Upper lobe of right lung (tissue), 1 donor: ENCODE data around the gene MAPK8IP2. TPM values are rescaled to one million over a fixed set of nuclear protein-coding genes. Genes with fewer than 3 reads are reported as not detected.

Source experiments
- ATAC-seq: fragments of 200-7000 bp; cut with Tn5 transposase; one replicate; pipeline ENCODE4 v1.9.1; 2020; ENCODE audit warnings: mild to moderate bottlenecking, moderate library complexity
- DNase-seq: peaks from one replicate; pipeline ENCODE4 v3.0.0-alpha.2; 2020
- H3K27ac ChIP-seq: fragments of 200-600 bp; one replicate; pipeline ENCODE4 v1.8.0; 2022
- H3K27me3 ChIP-seq: fragments of 200-600 bp; one replicate; pipeline ENCODE4 v1.8.0; 2022; ENCODE audit warnings: mild to moderate bottlenecking
- H3K36me3 ChIP-seq: fragments of 200-600 bp; one replicate; pipeline ENCODE4 v1.8.0; 2022
- H3K4me1 ChIP-seq: fragments of 200-600 bp; one replicate; pipeline ENCODE4 v1.8.0; 2022
- H3K4me3 ChIP-seq: fragments of 200-600 bp; one replicate; pipeline ENCODE4 v1.8.0; 2022; ENCODE audit warnings: mild to moderate bottlenecking
- H3K9me3 ChIP-seq: fragments of 200-600 bp; one replicate; pipeline ENCODE4 v1.8.0; 2022
- intact Hi-C: fragments of 100-400 bp; cut with DNase I; formaldehyde crosslinking; loops from one replicate; pipeline ENCODE4 v1.11.0; 2022
- total RNA-seq: library from RNA; stranded (reverse); fragmentation: NEBNext Ultra II Directional; extraction: Animal tissue kit (Norgen Biotek cat#: 25700); gene quantifications from one replicate; pipeline ENCODE4 v1.2.1, GENCODE V29; 2021
- TF ChIP-seq, protein P1 (sequence below): fragments of 200-600 bp; IDR thresholded peaks from one replicate; pipeline ENCODE4 v1.8.0; 2022; ENCODE audit warnings: antibody characterized with exemption
- donor health status: DM: no; HTN: yes; CAD: no; lungs with severe emphysema.

The MAPK8IP2 gene
- total RNA-seq, 1 donor from 2014 or later, result 2.6 TPM

- Histone ChIP-seq H3K36me3 (no peaks in the 10 kb centered on the region), H3K4me1 (peaks cover 4% of the 10 kb centered on the region), H3K27ac (no peak overlapping the region), H3K4me3 (no peak overlapping the region), H3K9me3 (no peaks in the 10 kb centered on the region), H3K27me3 (no peaks in the 10 kb centered on the region)
- TF ChIP-seq, protein P1, sequence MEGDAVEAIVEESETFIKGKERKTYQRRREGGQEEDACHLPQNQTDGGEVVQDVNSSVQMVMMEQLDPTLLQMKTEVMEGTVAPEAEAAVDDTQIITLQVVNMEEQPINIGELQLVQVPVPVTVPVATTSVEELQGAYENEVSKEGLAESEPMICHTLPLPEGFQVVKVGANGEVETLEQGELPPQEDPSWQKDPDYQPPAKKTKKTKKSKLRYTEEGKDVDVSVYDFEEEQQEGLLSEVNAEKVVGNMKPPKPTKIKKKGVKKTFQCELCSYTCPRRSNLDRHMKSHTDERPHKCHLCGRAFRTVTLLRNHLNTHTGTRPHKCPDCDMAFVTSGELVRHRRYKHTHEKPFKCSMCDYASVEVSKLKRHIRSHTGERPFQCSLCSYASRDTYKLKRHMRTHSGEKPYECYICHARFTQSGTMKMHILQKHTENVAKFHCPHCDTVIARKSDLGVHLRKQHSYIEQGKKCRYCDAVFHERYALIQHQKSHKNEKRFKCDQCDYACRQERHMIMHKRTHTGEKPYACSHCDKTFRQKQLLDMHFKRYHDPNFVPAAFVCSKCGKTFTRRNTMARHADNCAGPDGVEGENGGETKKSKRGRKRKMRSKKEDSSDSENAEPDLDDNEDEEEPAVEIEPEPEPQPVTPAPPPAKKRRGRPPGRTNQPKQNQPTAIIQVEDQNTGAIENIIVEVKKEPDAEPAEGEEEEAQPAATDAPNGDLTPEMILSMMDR, result no peak
- intact Hi-C loops, result no loop called here
- ATAC-seq (no peak), DNase-seq (no peak)
Measured at GRCh38 chr22:50572965-50573364, 27.6 kb upstream of the MAPK8IP2 start.

DNA sequence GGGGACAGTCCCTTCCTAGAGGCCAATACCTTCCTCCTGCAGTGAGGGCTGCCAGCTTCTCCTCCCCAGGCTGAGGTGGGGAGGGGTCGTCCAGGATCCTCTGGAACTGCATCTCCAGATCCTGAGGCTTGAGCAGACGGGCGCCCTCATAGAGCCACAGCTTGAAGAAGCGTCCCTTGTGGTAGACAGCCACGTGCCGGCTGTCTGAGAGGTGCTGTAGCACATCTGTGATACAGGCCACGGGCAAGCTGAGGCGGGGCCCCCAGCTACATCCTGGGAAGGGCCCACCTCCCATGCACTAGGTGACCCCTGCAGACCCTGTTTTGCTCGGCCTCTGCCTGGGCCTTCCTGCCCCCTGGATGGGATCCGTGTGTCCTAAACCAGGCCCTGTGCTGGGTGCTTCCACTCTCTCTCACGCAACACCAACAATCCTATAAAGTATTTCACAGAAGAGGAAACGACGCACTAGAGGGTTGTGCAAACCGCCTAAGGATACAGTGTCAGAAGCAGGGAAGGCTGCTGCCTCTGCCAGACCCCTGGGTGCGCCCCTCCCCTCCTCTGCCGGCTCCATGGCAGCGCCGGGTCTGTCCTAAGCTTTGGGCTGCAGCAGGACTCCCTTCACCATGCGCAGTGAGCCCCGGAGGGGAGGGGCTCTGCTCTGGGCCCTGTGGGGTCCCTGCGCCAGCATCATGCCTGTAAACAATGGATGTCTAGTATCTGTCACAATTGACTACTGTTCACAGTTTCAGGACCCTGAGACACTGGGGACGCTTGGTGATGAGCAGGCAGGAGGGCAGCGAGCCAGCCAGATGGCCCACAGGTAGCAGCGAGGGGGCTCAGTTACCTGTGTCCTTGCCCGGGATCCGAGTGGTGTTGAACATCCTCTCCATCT is 26.9 kb upstream of the MAPK8IP2 start:
- TF ChIP-seq, protein P1, result no peak
- Histone ChIP-seq H3K4me1 (peaks cover 11% of the 10 kb centered on the region), H3K27ac (no peak overlapping the region), H3K36me3 (no peaks in the 10 kb centered on the region), H3K27me3 (no peaks in the 10 kb centered on the region), H3K4me3 (no peak overlapping the region), H3K9me3 (no peaks in the 10 kb centered on the region)
- DNase-seq (no peak), ATAC-seq (no peak)
- intact Hi-C loops, result no loop called here

DNA sequence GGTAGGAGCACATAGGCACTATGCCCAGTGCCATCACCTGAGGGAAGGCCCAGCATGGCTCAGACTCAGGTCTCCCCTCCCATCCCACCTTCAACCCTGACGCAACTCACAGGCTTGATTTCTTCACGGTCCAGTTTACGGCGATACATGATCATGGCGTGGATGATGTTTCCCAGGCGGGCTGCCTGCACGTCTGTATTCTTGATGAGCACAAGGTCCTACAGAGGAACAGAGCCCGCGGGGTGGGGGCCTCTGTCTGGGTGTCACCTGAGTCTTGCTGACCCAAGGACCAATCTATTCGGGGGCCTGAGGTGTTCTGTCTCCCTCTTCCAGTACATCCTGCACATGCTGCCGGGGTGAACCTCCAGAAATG is 26.2 kb upstream of the MAPK8IP2 start:
- H3K36me3 ChIP-seq, result no peaks in the 10 kb centered on the region
- TF ChIP-seq, protein P1, result no peak
- H3K4me3 ChIP-seq, result no peak overlapping the region
- H3K27ac ChIP-seq, result no peak overlapping the region
- no peaks in the 10 kb centered on the region for H3K9me3 ChIP-seq
- peaks cover 14% of the 10 kb centered on the region for H3K4me1 ChIP-seq
- no peaks in the 10 kb centered on the region for H3K27me3 ChIP-seq
- DNase-seq (no peak), ATAC-seq (no peak)
- intact Hi-C loops, result no loop called here

- DNase-seq (no peak), ATAC-seq (no peak)
- Histone ChIP-seq H3K27me3 (no peaks in the 10 kb centered on the region), H3K9me3 (no peaks in the 10 kb centered on the region), H3K4me3 (no peak overlapping the region), H3K27ac (no peak overlapping the region), H3K36me3 (no peaks in the 10 kb centered on the region), H3K4me1 (peaks cover 14% of the 10 kb centered on the region)
- intact Hi-C loops, result no loop called here
- TF ChIP-seq, protein P1, result no peak
Measured at GRCh38 chr22:50575426-50575941, 25.1 kb upstream of the MAPK8IP2 start.

DNA sequence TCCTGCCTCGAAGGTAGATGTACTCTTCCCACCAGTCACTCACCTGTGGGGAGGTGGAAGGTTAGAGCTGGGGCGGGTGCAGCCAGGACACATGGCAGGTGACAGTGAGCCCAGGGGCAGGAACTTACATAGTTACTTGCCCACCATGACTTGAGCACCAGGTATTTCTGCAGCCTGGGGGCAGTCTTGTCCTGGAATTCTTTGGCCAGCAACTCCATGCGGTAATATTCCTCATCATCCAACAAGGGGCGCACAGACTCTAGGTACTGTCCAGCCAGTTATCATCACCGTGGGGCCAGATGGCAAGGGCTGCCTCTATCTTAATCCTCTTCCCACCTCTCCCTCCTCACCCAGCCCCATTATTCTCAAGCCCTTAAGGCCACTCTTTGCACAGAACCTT is 24.5 kb upstream of the MAPK8IP2 start:
- no peak overlapping the region for H3K27ac ChIP-seq
- DNase-seq (no peak), ATAC-seq (no peak)
- TF ChIP-seq, protein P1, result peak; percentile 30
- H3K36me3 ChIP-seq, result no peaks in the 10 kb centered on the region
- no peaks in the 10 kb centered on the region for H3K27me3 ChIP-seq
- H3K4me1 ChIP-seq, result peaks cover 15% of the 10 kb centered on the region
- intact Hi-C loops, result no loop called here
- no peaks in the 10 kb centered on the region for H3K9me3 ChIP-seq
- H3K4me3 ChIP-seq, result no peak overlapping the region
